Fibroblast of skin of left biceps (primary cell): Measurements from ENCODE around the gene MOB1A.
A peak's percentile ranks its signal among the peaks of the same experiment; 100 is the strongest.
"Not testable (repeated sequence)": the region's sequence is repeated elsewhere in the genome, so short reads cannot be mapped to it uniquely, and the experiment has no call there.

Experiments
- DNase-seq, 2 experiments: peaks; one replicate each; pipeline ENCODE4 v3.0.0-alpha.2; 2013; ENCODE audit warnings: low read depth in 2 of 2

The MOB1A gene

DNA sequence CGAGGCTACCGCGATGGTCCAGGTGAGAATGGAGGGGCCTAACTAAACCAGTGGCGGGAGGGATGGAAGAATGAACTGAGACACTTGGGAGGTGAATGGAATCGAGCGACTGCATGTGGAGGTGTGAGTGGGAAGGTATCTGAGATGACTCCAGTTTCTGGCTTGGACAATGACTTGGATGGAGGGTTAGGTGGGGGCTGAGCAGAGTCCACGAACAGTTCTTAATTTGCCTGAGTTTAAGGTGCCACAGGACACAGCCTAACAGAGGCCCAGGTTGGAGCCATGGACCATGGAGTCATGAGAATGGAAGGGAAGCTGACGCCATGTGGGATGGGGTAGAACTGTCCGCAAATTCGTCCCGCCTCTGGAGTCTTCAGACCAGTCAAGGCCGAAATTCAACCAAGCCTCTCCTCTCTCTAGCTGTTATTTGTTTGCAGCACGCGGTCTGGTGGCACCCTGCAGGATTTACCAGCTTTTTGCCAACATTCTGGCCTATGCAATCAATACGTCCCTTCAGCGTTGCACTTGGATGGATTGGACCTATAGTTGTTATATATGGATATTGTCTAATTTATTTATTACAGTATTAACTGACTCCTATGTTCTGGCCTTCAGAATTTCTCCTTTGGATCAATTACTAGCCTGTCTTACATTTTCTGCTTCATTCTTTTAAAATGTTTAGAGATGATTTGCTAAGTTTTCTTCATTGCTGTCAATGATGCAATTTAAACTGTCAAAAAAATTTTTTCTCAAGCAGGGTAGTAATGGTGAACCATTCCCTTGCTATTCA, 30.0 kb downstream of the MOB1A start:
- no peak for DNase-seq

DNA sequence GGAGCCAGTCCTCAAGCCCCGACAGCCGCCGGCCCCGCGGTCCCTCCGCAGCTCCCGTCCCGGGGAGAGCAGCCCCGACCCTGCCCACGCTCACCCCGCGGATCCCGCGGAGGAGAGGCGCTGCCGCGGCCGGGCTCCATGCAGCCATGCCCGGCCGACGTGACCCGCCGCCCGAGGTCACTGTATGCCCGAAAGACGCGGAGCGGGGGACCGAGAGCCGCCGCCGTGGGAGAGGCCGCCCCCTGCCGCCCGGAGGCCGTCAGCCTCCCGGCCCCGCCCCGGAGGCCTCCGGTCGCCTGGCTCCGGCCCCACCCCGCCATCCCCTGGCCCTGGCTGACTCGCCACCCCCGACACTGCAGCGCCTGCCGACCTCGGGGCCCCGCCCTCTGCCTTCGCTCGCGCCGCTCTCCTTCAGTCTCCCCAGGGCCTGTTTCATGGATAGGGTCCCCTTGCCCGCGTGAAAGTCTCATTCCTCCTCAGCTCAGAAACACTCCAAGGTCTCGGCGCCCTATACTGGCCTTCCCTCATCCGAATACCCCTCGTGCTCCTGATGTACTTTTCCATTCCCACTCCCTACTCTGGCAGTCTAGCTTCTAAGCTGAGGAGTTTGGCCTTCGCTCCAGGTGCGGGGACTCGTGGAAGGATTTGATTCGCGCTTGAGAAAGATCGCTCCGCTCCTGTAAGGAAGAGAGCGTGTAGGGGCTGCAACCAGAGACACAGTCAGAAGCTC, 30.8 kb downstream of the MOB1A start, which contains the start of gene BOLA3:
Gene BOLA3 (minus strand): TSS at position 186 of the 730 bp plus-strand sequence. CDS start 38 bp downstream, at position 148.
- DNase-seq = peak; percentile 13 to 36

DNA sequence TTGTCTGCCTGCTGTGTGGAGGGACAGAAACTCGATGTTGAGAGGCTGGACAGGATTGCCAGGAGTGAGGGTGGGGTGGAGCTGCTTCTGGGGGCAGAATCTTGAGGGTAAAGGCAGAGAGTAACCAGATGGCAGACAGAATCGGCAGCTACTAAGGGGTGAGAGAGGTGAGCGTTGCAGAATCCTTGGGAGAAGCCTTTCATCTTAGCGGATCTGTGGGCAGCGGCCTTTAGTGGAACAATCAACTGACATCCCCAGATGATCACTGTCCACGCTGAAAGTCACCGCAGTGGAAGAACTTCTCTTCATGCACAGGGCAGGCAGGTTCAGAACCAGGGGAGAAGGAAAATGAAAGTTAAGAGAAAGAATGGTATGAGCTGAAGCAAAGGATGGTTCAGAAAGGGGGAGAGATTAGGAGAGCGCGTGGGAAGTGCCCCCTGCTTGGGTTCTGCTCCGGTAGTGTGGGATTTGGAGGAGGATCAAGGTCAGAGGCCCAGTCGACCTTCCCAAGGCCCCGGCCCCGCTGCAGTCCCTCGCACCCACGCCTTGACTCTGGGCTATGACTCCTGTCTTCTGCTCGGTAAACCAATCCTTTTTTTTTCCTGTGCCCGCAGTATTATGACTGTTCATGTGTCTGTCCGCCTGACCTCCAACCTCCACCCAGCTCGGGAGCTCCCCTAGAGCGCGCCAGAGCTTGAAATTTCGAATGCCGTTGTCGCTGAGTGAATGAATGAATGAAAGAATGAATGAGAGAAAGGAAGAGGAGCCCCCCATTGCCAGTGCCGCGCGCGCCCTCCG, 31.6 kb downstream of the MOB1A start:
- DNase-seq = no peak

DNA sequence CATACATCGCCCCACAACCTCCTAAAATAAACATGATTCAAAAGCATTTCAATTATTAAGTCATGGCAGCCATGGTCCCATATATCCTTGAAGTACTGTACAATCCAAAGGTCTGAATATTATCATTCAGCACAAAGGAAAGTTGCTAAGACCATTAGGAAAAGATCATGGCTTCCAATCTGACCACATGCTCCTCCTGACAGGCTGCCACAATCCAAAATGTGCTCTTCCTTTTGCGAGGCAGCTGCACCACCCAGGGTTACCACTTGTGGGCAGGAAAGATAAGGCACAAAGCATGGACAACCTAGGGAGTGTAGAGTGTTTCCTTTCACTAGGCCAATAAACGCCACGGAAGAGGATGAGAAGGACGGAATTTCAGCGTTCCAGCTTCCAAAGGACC, 36.3 kb downstream of the MOB1A start:
- DNase-seq = no peak

DNA sequence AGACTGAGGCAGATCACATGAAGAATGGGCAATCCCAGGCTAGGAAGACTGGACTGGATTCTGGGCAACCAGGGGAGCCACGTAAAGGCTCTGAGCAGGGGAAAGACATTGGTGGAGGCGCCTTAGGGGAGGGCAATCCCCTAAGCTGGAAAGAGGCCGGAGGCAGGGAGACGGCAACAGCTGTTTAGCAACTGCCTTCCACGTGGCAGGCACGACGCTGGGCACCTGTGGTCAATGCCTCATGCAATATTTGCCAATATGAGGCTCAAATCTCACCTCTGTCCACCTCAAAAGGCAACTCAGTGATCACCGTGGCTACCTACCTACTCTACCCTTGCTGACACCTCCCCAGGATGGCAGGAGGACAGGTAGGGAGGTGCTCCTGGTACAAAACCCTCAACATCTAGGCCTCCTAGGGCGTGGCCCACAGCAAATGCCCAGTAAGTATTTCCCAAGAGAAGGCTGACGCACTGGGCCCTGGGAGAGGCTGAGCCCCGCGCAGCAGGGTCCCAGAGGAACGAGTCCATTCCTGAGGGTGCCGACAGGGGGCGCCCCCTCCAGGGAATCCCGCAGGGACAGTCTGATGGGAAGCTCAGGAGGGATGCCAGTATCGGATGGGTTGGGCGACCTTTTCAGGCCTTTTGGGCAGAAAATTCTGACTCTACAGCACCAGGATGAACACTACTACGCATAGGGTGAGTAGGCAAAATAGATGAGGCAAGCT, 39.9 kb downstream of the MOB1A start:
- no peak for DNase-seq

DNA sequence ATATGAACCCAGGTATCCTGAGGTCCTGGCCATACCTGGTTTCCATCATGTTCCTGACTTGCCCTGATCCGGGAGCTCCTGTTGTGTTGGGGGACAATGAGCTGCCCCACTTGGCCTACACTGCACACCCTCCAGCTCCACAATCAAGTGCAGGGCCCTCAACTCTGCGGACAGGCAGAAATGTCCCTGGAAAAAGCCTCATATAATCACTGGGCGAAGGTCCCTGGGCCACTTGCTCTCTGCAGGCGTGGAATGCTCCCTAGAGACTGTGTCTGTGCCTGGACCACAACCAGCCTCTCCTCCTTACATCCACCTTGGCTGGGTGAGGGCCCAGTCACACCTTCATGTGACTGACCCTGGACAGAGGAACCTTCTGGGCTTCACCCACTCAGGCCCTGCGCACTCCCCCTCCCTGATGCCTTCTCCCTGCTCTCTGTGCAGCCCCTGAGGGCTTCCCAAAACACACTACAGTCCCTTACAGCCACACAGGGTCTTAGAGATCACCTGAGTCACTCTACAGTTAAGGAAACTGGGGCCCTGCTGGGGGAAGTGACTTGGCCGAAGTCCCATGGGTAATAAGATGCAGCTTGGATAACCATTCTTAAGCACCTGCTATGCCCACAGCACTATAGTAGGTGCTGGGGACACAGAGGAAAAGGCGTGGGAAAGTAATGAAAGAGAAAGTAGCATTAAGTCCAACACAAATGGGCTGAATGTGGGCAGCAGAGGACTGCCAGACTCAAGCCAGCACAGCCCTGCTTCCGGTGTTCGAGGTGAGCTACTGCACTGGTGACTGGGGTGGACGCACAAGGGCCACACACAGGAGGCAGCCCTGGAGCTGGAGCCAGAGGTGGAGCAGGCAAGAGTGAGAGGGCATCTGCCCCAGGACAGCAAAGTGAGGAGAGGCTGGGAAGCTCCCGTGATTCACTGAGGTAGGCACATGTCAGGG, 40.8 kb downstream of the MOB1A start:
- DNase-seq = no peak

DNA sequence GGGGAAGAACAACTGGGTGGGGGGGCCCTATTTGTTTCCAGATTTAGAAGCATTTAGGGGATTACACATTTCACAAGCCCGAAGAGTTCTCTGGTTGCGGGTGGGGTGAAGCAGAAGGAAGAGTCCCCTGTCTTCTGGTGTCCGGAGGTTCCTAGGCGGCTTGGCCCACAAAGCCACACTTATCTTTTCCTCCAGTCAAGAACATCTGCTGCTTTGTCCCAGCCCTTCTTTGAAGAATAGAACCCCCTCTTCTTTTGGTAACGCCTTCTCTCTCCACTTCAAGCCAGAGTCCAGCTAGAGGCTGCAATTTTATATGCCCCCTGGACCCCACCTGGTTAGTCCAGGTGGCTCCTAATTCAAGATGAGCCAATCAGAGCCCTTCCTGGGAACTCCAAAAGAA, 46.8 kb downstream of the MOB1A start:
- no peak for DNase-seq

DNA sequence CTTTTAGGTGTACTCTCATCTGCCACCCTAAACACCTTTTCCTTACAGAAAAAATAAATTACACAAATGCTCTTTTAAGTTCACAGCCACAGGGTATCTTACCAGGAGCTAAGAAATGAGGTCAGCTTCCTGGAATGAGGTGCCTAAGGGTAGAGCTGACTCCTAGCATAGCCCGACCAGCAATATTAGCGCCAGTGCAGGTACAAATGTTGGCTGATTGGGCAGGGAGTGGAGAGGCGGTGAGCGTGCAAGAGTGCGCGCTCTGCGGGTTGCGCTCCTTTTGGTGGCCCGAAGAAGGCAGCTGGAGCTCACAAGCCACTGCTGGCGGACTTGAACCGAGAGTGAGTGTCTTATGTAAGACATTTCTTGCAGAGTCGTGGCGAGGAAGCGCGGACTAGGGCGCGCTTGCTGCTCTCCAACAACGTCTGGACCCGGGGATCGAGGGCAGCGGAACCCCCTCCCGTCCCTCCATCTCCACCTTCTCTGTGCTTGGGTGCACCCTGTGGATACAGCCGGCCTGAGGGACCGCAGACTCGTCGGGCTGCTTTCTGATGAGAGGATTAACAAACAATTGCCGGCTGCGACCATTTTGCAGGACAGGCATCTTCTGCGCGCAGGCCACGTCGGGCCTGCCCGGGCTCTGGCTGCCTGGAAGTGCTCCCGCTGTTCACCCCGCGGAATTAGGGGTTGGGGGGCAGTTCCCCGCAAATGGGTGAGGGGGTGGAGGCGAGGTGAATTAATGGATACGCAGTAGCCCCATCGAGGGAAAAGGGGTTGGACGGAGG, 48.3 kb downstream of the MOB1A start:
- DNase-seq = no peak

DNA sequence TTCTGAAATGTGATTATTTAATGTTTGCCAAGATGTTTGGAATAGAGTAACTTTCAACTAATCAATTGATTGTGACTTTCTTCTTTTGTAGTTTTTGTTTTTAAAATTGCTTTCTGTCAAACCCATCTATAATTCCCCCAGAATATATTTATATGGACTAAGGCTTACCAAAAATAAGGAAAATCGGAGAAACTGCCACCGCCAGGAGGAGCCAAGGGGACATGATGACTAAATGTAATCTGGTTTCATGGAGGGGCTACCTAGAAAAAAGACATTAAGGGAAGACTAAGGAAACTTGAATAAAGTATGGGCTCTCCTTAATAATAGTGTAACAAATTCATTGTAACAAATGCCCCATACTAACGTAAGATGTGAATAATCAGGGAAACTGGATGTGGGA, 50.5 kb downstream of the MOB1A start:
- no peak for DNase-seq

DNA sequence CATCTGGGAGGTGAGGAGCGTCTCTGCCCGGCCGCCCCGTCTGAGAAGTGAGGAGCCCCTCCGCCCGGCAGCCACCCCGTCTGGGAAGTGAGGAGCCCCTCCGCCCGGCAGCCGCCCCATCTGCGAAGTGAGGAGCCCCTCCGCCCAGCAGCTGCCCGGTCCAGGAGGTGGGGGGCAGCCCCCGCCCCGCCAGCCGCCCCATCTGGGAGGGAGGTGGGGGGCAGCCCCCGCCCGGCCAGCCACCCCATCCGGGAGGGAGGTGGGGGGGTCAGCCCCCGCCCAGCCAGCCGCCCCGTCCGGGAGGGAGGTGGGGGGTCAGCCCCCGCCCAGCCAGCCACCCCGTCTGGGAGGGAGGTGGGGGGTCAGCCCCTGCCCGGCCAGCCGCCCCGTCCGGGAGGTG, 54.7 kb downstream of the MOB1A start:
- not testable (repeated sequence) for DNase-seq

DNA sequence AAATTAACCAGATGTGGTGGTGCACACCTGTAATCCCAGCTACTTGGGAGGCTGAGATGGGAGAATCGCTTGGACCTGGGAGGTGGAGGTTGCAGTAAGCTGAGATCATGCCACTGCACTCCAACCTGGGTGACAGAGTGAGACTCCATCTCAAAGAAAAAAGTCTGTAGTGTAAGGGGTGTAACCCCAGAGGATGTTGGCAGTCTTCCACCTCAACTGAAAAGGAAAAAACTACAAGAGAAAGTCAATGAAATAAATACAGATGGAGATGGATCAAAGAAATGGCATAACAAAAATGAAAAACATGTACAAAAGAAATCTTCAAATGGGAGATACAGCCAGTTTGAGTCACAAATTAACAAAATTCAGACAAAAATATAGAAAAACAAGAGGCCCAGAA, 56.8 kb downstream of the MOB1A start:
- DNase-seq = not testable (repeated sequence)

DNA sequence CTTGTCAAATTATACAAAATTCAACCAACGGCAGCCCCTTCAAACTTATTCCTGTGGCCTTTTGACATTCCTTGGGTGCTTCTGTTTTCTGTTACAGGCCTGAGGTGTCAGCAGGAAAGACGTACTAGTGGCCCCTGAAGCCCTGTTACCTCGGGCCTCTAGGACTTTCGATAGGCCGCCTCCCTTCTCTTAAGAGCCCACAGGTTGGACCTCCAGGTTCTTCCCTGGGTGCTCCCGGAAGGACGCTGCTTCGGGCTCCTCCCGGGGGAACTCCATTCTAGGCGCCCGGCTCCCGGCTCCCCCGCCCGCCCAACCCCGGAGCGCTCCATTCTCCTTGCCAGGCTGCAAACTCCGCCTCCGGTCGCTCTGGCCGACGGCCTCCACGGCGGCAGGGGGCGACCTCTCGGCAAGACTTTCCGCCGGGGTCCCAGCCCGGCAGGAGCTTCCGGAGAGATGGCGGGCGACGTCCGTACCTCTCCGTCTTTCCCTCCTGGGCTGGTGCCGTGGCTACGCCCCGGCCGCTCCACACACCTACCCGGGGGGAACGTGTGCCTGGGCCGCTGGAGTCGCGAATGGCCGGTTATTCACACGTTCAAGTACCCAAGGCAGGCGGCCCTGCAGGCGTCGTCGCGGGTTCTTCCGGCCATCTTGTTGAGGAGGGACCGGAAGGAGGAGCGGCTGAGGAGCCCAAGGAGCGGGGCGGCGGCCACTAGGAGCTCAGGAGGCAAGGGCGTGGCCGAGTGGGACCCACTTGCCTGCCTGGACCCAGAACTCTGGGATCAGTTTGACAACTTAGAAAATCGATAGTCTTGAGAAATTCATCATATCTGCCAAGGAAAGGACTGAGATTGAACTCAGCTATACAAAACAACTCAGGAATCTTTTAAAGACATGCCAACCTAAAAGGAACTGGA, 58.5 kb downstream of the MOB1A start:
- peak; percentile 37 to 45 for DNase-seq

DNA sequence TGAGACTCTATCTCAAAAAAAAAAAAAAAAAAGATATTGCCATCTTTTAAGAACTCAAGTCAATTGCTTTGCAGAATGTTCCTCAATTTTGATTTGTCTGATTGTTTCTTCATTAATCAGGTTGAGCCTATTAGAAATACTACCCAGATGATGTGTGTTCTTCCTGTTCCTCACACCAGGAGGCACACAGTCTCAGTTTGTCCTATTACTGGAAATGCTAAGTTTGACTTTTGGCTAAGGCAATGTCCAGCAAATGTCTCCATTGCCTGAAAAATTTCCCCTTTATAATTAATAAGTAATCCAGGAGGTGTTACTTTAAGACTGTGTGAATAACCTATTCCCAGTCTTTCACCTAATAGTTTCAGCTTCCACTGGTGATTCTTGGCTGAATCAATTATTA, 59.3 kb downstream of the MOB1A start:
- DNase-seq = no peak

DNA sequence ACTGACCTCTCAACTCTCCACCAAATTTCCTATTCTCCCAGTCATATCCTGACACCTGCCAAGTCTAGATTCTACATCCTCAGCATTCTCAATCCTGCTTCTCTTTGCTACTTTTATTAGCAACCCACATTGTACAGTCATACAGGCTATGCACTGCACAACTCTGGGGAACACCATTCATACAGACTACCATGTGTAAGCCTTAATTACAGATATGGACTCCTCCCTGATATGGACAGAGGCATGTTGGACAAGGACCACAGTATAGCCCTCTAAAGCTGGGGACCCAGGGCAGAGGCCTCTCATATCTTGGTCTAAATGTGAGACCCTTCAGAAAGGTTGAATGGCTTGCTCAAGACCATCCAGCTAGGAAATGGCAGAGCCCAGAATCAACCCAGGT, 67.3 kb downstream of the MOB1A start:
- no peak for DNase-seq

DNA sequence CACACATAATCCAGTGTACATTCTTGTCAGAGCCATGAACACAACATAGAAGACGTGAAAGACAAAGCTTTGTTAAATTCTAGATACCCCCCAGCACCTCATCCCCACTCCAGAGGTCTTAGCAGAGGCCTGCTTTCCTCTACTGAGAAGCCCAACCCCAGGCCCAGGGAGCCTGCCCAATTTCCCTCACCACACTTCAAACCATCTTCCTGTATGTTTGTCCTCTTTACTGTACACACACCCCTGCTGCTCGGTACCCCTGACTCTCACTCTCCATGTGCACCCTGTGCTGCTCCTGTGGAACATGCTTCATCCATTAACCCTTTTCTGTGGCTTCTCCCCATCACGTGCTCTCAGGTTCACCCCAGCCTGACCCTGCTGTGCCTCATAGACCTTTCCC, 68.1 kb downstream of the MOB1A start:
- DNase-seq = no peak

DNA sequence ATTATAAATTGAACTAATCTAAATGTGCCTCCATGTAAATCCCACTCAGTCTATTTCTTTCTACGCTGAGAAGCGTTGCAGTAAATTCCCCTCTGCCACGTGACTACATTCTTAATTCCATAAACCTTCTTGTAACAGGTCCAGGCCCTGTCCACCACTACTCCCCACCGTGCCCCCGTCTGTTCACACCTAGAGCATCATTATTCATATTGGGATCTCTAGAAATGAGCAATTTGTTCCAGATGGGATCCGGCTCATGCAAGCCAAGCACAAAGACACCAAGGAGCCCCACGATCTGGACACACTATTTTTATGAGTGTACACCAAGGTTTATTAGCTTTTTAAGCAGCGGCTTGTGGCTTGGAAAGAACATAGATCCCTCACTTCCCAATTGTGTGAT, 69.1 kb downstream of the MOB1A start:
- no peak for DNase-seq

DNA sequence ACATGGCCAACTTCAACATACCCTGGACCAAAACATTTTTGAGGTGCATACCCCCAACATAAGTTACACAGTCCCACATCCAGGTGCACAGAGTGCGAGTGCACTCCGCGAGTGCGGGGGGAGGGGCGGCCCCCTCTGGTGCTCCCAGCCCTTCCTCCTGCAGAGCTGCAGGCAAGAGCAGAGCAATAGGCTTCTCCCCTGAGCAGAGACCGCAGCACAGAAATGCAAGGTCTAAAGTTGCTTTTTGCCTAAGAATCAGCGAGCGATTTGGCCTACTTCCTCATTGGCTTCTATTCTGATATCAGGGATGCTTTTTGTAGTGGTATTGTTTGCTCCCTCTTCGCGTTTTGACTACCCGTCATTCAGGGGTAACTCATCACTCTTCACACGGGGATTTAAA, 71.6 kb downstream of the MOB1A start:
- no peak for DNase-seq

DNA sequence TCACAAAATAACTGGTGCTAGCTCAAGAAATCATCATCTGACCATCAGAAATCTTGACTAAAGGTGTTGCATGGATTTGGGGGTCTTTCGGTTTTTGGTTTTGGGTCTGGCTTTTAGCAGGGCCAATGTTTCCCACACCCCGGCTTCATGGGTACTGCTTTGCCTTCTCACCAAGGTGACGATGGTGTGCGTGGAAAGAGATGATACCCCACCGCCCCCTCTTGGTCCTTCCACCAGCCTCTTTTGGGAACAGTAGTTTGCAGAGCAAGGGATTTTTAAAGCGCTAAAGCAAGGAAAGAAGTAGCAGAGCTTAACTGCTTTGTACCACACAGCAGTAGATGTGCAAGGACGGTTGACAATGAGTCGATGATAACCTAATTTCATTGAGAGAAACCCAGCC, 73.3 kb downstream of the MOB1A start:
- DNase-seq = no peak

DNA sequence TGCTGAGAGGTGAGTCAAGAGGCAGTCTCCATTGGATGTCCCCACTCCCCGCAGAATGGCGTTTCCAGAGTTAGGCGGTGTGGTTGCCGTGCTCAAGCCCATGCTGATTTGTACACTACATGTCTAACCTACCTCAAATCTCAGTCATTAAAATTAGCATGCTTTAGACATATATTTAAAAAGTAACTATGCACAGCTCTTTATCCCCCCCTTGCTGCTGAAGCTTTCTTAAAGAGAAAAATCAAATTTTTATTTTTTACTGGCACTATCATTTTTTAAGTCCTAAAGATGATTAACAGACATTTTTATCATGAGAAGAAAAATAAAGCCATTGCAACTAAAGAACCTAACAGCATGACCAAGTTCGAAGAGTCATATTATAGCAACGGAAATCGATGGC, 73.8 kb downstream of the MOB1A start:
- no peak for DNase-seq
